Activated T-helper 2 cell treated with anti-CD3 and anti-CD28 coated beads, Interferon-gamma antibody, Interleukin-2, Interleukin-4, amounts not matched to agents 10 μg/mL and 5 μg/mL and 100 μg/mL, durations not matched to agents 14 hours and 24 hours and 36 hours (primary cell): ENCODE measurements around the gene ERBB4. TPM values are rescaled to one million over a fixed set of nuclear protein-coding genes. Genes with fewer than 3 reads are reported as not detected.

ENCODE experiments used
- DNase-seq: peaks from one replicate; pipeline ENCODE4 v3.0.0; 2021; ENCODE audit warnings: low spot score
- H3K27ac Mint-ChIP-seq: one replicate; pipeline ENCODE4 v1.8.0; 2021; ENCODE audit warnings: mixed read lengths
- H3K27me3 Mint-ChIP-seq: one replicate; pipeline ENCODE4 v1.8.0; 2021; ENCODE audit warnings: low read depth, mixed read lengths
- H3K36me3 Mint-ChIP-seq: one replicate; pipeline ENCODE4 v1.8.0; 2021; ENCODE audit warnings: low read depth, mixed read lengths
- H3K4me1 Mint-ChIP-seq: one replicate; pipeline ENCODE4 v1.8.0; 2021; ENCODE audit warnings: low read depth, mixed read lengths
- H3K4me3 Mint-ChIP-seq: one replicate; pipeline ENCODE4 v1.8.0; 2021; ENCODE audit warnings: low read depth, mild to moderate bottlenecking, moderate library complexity, mixed read lengths
- H3K9me3 Mint-ChIP-seq: one replicate; pipeline ENCODE4 v1.8.0; 2021; ENCODE audit warnings: mixed read lengths
- intact Hi-C: fragments of 100-400 bp; cut with micrococcal nuclease; formaldehyde crosslinking; loops from one replicate; pipeline ENCODE4 v1.15.1; 2023
- total RNA-seq: library from RNA; stranded (reverse); gene quantifications from 2 replicates; pipeline ENCODE4 v1.2.3, GENCODE V29; 2022

ERBB4 gene
- total RNA-seq, 1 donor from 2014 or later = not detected

DNA sequence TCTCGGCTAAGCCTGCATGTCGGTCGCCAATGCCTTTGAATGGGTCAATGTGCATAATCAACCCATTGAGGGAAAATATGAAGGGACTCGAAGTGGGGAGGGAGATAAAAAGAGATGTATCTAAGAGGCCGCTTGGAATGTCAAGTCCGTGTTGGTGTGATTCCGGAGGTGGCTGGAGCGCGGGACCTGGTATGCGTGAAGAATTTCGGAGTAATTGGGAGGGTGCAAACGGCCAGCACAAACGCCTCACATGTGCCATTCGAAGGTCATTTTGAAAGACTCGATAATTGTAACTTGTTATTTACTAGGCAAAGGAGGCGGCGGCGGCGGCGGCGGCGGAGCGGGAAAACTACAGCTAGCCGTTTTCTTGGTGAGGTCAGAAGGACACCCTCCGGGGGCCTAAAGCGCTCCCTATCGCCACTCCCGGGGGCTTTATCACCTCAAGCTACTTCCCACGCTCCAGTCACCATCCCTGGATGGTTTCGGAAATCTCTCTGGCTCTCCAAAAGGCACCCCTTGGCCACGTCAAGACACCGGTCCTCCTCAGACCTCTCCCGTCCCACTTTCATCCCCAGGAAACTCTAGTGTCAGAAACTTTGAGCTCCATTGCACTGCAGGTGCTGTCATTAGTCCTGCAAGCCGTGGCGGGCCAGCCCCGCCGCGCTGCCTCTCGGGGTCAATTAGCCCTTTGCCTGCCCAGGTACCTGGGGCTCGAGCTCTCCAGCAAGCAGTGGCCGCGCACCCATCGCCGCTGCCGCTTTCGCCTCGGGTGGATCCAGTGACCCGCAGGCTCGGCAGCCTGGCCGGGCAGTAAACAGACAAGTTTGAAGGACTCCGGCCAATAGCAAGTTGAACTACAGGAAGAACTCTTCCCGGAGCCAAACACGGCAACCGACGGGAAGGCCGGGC is 1.5 kb downstream of the ERBB4 start:
- Mint-ChIP-seq H3K36me3 (no peaks in the 10 kb centered on the region), H3K9me3 (no peaks in the 10 kb centered on the region), H3K27me3 (peaks cover 66% of the 10 kb centered on the region), H3K4me1 (peaks cover 12% of the 10 kb centered on the region), H3K4me3 (no peak overlapping the region), H3K27ac (no peak overlapping the region)
- intact Hi-C loops = no loop called here
- DNase-seq = no peak

DNA sequence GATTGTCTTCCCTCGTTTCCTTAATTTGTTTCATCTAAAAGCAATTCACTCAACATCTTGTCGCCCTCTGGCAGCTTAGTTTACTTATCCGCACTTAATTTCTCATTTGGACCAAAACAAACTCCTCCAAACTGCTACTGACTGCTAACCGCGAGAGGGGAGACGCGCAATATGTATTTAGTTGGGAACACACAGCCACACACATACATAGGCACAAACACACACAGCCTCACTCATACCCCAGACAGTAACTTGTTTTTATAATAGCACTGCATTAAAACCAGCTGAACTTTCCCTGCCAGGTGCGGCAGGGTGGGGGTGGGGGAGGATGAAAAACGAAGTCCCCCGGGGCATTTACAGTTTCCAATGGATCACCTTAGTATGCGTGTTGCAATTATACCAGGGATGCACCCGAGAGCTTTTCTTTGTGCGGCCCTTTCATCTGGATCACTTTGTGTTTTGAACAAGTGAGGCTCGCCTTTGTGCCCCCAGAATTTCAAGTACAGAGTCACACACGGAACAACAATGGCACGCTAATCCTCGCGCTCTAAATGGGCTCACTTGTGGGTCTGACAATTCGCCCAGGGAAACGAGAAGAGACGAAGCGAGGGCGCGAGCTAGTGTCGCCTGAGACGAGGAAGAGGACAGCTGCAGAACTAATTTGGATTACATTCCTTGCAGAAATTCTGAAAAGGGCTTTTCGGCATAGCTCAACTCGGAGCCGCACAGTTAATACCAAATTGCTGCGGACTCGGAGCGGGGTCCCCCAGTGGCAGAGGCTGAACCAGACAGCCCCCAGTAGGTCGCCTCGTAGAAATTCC is 2.4 kb downstream of the ERBB4 start:
- H3K4me3 Mint-ChIP-seq = no peak overlapping the region
- DNase-seq = no peak
- H3K4me1 Mint-ChIP-seq = peaks cover 12% of the 10 kb centered on the region
- H3K27me3 Mint-ChIP-seq = peaks cover 59% of the 10 kb centered on the region
- no peak overlapping the region for H3K27ac Mint-ChIP-seq
- H3K9me3 Mint-ChIP-seq = no peaks in the 10 kb centered on the region
- intact Hi-C loops = no loop called here
- H3K36me3 Mint-ChIP-seq = no peaks in the 10 kb centered on the region

DNA sequence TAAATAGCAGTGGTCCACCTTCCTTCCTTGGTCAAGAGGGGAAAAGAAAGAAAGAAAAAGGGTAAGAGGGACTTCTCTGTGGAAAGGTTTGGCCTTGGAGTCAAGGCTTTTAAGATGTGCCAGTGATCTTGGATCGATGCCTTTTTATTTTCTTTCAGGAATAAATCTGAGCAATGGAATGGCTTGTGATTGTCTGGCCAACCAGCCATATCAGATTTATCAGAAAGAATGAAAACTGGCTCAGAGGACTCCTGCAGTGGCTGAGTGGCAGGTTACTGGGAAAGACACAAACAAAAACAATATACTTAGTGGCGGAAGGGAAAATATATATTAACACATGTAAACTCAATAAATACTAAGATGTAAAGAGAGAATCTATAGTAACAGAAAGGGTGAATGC is 4.3 kb downstream of the ERBB4 start:
- Mint-ChIP-seq H3K27me3 (peaks cover 45% of the 10 kb centered on the region), H3K4me1 (peaks cover 12% of the 10 kb centered on the region), H3K4me3 (no peak overlapping the region), H3K9me3 (no peaks in the 10 kb centered on the region), H3K36me3 (no peaks in the 10 kb centered on the region), H3K27ac (no peak overlapping the region)
- intact Hi-C loops = no loop called here
- no peak for DNase-seq

DNA sequence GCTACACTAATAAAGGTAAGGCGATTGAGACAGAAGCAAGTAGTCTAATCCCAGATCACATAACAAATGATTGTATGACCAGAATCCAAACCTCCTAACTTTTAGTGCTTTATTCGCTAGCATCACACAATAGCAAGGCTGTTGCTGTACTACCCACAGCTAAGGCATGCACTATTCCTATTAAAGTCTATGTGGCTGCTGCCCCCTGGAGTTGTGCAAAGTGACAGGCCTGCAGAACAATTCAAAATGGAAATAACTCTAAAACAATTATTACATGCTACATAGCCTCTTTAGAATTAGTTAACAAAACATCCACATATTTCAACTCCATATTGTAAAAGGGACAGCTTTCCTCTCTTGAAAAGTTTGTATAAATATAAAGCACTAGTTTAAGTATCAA is 6.0 kb downstream of the ERBB4 start:
- Mint-ChIP-seq H3K27me3 (peaks cover 34% of the 10 kb centered on the region), H3K4me1 (peaks cover 10% of the 10 kb centered on the region), H3K4me3 (no peak overlapping the region), H3K27ac (no peak overlapping the region), H3K9me3 (no peaks in the 10 kb centered on the region), H3K36me3 (no peaks in the 10 kb centered on the region)
- DNase-seq = no peak
- intact Hi-C loops = no loop called here

DNA sequence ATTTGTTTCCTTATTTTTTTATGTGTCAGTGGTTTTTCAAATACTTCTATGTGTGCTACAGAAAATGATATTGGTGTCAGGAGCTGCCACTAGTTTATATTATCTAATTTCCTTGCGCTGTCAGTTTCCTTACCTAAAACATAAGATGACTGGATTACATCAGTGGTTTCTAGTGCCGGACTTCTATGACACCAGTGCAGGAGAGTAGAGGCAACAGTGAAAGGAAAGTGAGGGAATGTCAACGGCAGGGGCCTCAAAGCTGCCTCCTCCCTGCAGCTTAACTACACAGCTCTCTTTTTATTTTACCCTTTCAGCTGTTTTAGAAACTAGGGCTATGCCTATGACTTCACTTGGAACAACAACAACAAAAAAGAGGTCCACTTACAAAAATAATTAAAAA is 6.5 kb downstream of the ERBB4 start:
- H3K36me3 Mint-ChIP-seq = no peaks in the 10 kb centered on the region
- H3K4me1 Mint-ChIP-seq = peaks cover 6% of the 10 kb centered on the region
- no peak overlapping the region for H3K27ac Mint-ChIP-seq
- H3K27me3 Mint-ChIP-seq = peaks cover 29% of the 10 kb centered on the region
- H3K9me3 Mint-ChIP-seq = no peaks in the 10 kb centered on the region
- intact Hi-C loops = no loop called here
- DNase-seq = no peak
- no peak overlapping the region for H3K4me3 Mint-ChIP-seq

DNA sequence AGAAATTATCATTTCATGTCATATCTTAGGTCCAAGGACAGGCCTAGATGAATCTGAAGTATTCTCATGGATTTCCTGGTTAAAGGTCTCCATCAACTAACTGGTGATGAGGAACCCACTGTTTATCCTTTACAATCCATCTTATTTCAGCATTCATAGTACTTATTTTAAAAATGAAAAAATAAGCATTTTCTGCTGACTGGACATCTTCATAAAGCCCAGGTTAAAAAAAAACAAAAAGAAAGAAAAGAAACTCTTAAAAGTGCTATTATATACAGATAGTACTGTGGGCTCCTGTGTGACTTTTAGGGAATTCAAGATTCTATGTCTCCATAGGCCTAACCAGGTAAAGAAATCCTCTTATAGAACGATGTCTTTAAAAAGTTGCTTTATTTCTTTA is 7.1 kb downstream of the ERBB4 start:
- DNase-seq = no peak
- H3K4me3 Mint-ChIP-seq = no peak overlapping the region
- no peaks in the 10 kb centered on the region for H3K36me3 Mint-ChIP-seq
- H3K27ac Mint-ChIP-seq = no peak overlapping the region
- H3K9me3 Mint-ChIP-seq = no peaks in the 10 kb centered on the region
- H3K27me3 Mint-ChIP-seq = peaks cover 23% of the 10 kb centered on the region
- H3K4me1 Mint-ChIP-seq = peaks cover 3% of the 10 kb centered on the region
- intact Hi-C loops = no loop called here

DNA sequence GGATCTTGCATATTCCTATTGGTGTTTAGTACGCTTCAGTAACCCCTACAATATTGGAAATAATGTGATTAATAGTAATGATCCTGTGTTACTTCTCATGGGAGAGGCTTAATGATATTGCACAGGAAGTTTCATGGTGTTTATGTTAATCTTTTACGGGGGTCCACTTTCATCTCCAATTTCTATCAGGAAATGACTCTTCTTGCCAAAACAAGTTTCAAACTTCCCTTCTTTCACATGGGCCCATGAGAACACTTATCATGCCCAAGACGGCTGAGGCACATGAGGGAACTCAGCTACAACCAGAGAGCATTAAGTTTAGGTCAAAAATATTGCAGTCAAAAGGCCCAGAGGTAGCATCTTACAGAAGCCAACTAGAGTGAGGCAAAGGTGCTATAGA is 7.6 kb downstream of the ERBB4 start:
- intact Hi-C loops = no loop called here
- no peak for DNase-seq
- no peak overlapping the region for H3K4me3 Mint-ChIP-seq
- H3K36me3 Mint-ChIP-seq = no peaks in the 10 kb centered on the region
- H3K27me3 Mint-ChIP-seq = peaks cover 18% of the 10 kb centered on the region
- H3K27ac Mint-ChIP-seq = no peak overlapping the region
- H3K9me3 Mint-ChIP-seq = no peaks in the 10 kb centered on the region
- H3K4me1 Mint-ChIP-seq = no peaks in the 10 kb centered on the region

DNA sequence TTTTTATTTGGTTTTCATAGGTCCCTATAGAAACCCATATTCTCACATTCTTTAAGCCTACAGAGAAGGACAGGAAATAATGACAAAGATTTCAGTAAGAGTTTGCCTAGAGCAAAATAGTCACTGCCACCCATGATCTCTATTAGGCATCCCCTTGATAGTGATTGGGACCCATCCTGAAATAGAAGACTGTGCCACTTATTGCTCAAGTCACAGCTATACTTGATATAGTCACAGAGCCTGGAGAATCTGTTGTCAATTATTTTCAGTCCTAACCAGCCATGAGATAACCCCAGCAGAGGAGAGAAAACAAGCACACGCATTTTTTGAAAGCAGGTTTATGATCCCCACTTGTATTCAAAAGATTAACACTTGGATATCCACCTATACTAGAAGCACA is 8.2 kb downstream of the ERBB4 start:
- H3K9me3 Mint-ChIP-seq = no peaks in the 10 kb centered on the region
- DNase-seq = no peak
- intact Hi-C loops = no loop called here
- H3K36me3 Mint-ChIP-seq = no peaks in the 10 kb centered on the region
- no peak overlapping the region for H3K27ac Mint-ChIP-seq
- H3K4me3 Mint-ChIP-seq = no peak overlapping the region
- H3K27me3 Mint-ChIP-seq = peaks cover 12% of the 10 kb centered on the region
- H3K4me1 Mint-ChIP-seq = no peaks in the 10 kb centered on the region

DNA sequence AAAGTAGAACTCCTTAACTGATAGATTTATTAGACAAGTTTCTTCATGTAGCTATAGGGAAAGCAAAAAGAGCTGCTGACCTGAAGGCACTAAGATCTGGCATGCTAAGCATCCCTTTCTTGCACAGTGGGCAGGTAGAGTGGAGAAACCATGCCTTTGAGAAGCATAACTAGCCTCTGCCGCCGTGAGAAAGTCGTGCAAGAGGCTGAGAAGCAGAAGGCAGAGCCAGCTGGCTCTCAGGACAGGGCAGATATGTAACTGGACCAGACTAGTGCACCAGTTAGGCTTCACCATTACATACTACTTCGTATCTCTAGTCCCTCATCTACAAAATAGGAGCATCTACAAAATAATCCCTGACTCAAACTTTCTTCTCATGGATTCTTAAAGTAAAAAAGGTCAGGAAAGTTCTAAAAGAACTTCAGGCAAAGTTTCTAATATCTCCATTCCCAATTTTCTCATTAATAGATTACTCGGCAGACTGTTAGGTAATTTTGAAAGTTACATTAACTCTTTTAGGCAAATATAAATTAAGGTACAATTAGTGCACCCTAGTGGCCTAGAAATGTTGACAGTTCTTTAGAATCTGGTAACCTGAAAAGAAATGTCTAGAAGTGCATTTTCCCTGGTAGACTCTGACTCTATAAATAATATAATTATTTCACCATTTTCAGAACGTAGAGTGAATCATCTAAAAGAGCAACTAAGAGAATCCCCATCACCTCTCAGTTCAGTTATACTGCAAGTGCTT is 10.3 kb downstream of the ERBB4 start:
- Mint-ChIP-seq H3K36me3 (no peaks in the 10 kb centered on the region), H3K4me1 (no peaks in the 10 kb centered on the region), H3K4me3 (no peak overlapping the region), H3K27ac (no peak overlapping the region), H3K9me3 (no peaks in the 10 kb centered on the region), H3K27me3 (peaks cover 3% of the 10 kb centered on the region)
- intact Hi-C loops = no loop called here
- DNase-seq = no peak

DNA sequence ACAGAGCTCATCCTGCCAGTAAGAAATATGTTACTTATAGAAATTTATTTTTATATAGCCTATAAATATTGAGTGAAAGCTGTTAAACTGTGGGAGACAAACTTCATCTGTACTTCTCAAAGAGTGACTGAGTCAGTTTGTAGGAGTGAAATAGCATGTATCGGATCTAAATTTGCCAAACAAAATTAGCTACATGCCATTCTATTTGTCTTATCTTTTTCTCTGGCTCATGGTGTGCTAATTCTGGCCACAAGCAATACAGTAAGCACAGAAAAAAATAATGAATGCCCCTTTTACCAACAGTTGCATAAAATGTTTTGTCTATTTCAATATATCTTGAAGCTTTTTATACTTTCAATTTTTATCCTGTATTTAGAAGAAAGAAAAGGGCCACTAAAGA is 12.5 kb downstream of the ERBB4 start:
- Mint-ChIP-seq H3K4me3 (no peak overlapping the region), H3K9me3 (no peaks in the 10 kb centered on the region), H3K27me3 (peaks cover 3% of the 10 kb centered on the region), H3K36me3 (no peaks in the 10 kb centered on the region), H3K27ac (no peak overlapping the region), H3K4me1 (no peaks in the 10 kb centered on the region)
- no peak for DNase-seq
- intact Hi-C loops = no loop called here

DNA sequence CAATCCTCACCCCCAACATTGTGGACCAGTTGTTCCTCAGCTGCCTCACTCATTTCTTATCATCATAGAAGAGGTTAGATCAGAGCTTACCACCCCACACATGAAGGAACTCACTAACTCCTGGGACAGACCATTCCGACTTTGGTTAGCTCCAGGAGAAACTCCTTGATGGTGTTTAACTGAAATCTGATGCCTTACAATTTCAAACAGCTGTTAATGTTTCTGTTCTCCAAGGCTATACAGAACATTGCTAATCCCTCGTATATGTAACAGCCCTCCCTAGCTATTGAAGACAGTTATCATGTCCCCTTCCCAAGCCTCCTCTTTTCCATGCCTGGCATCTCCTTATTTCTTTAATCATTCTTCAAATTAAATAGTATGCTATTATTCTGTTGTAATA is 14.8 kb downstream of the ERBB4 start:
- intact Hi-C loops = no loop called here
- Mint-ChIP-seq H3K9me3 (no peaks in the 10 kb centered on the region), H3K36me3 (no peaks in the 10 kb centered on the region), H3K4me1 (no peaks in the 10 kb centered on the region), H3K27me3 (no peaks in the 10 kb centered on the region), H3K27ac (no peak overlapping the region), H3K4me3 (no peak overlapping the region)
- no peak for DNase-seq

DNA sequence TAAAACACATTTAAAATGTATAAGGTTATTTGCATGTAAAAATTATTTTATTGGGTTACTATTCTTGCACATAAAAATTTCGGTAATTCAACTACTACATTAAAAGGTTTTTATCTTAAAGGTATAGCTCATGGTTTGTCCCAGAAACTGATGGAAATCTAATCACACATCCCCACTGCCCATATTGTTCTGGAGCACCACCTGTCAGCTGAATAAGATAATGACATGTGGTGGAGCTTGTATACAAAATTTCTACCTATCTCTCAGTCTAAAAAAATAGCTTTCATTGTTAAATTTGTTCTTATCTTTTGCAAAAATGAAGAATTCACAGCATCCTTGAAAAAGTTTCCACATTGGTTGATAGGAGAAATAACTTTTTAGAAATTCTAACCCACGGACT is 18.3 kb downstream of the ERBB4 start:
- intact Hi-C loops = no loop called here
- no peak overlapping the region for H3K4me3 Mint-ChIP-seq
- DNase-seq = no peak
- no peaks in the 10 kb centered on the region for H3K4me1 Mint-ChIP-seq
- no peaks in the 10 kb centered on the region for H3K9me3 Mint-ChIP-seq
- H3K27ac Mint-ChIP-seq = no peak overlapping the region
- no peaks in the 10 kb centered on the region for H3K36me3 Mint-ChIP-seq
- no peaks in the 10 kb centered on the region for H3K27me3 Mint-ChIP-seq

DNA sequence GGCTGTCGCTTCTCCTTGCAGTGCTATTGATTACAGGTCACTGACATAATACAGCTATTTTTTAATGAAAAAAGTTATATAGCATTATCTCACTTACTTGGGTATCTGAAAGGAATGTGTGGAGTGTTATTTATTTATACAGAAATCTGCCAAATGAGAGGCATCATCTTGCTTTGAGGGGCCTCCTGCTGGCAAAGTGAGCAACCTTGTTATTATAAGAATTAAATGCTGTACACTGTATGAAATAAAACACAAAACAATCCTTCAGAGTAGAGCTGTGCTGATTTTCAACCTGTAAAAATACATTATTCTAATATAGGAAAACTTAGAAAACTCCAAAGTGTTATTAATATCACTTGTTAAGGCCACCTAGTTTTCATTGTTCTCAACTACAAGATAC is 20.9 kb downstream of the ERBB4 start:
- no peak overlapping the region for H3K27ac Mint-ChIP-seq
- no peaks in the 10 kb centered on the region for H3K36me3 Mint-ChIP-seq
- no peaks in the 10 kb centered on the region for H3K9me3 Mint-ChIP-seq
- H3K4me3 Mint-ChIP-seq = no peak overlapping the region
- intact Hi-C loops = no loop called here
- no peak for DNase-seq
- no peaks in the 10 kb centered on the region for H3K27me3 Mint-ChIP-seq
- H3K4me1 Mint-ChIP-seq = no peaks in the 10 kb centered on the region
